Psoas muscle (tissue), 8 donors: ENCODE results near the gene AHCYL1. TPM values are rescaled to one million over a fixed set of nuclear protein-coding genes. Genes with fewer than 3 reads are reported as not detected.
A peak's percentile ranks its signal among the peaks of the same experiment; 100 is the strongest.

Source experiments
- ATAC-seq, 4 donors: fragments of 200-7000 bp; cut with Tn5 transposase; one replicate each; pipeline ENCODE4 v1.9.1; 2020; ENCODE audit warnings: moderate library complexity in 3 of 4, mild to moderate bottlenecking in 2 of 4
- DNase-seq, 2 donors: peaks; one replicate each; pipeline ENCODE4 v3.0.0-alpha.2; 2020
- H3K27ac ChIP-seq: fragments of 200-600 bp; one replicate; pipeline ENCODE4 v1.8.0; 2022
- H3K27me3 ChIP-seq, 3 donors: fragments of 200-600 bp in 1 of 3; one replicate each; pipeline versions ENCODE4 v1.6.1 to v1.8.0; 2013 to 2022; ENCODE audit warnings: low read length in 2 of 3, mild to moderate bottlenecking in 2 of 3, moderate library complexity in 1 of 3; ENCODE audit not compliant: insufficient read depth in 3 of 3
- H3K36me3 ChIP-seq, 2 donors: fragments of 200-600 bp in 1 of 2; one replicate each; pipeline versions ENCODE4 v1.6.1 to v1.8.0; 2013 to 2022; ENCODE audit warnings: low read depth in 1 of 2, mild to moderate bottlenecking in 1 of 2, moderate library complexity in 1 of 2; ENCODE audit not compliant: insufficient read depth in 1 of 2
- H3K4me1 ChIP-seq: fragments of 200-600 bp; one replicate; pipeline ENCODE4 v1.8.0; 2022
- H3K4me3 ChIP-seq: fragments of 200-600 bp; one replicate; pipeline ENCODE4 v1.8.0; 2022; ENCODE audit warnings: mild to moderate bottlenecking
- H3K9me3 ChIP-seq: fragments of 200-600 bp; one replicate; pipeline ENCODE4 v1.8.0; 2022
- CTCF ChIP-seq: fragments of 200-600 bp; IDR thresholded peaks from one replicate; pipeline ENCODE4 v1.8.0; 2022; ENCODE audit warnings: antibody characterized with exemption
- WGBS, 3 donors: extraction: QIAGEN DNeasy Blood & Tissue Kit; methylation state at CpG; one replicate each; pipeline versions ENCODE4 v1.1.6 to v1.1.7; 2013; 5-methylcytosine and 5-hydroxymethylcytosine counted together
- intact Hi-C, 2 donors: fragments of 100-400 bp; cut with DNase I; formaldehyde crosslinking; loops; one replicate each; pipeline versions ENCODE4 v1.11.0 to v1.14.2; 2022
- long read RNA-seq, 2 donors: library from polyadenylated mRNA; unstranded; transcript quantifications; one replicate each; pipeline ENCODE4 v2.0.0, GENCODE V29; 2021
- polyA plus RNA-seq, 3 donors: library from polyadenylated mRNA; stranded (reverse); fragments of 200-250 nt; gene quantifications; one replicate each; pipeline ENCODE4 v1.2.3, GENCODE V29; 2013
- total RNA-seq, 4 donors: library from RNA; stranded (reverse); fragmentation: NEBNext Ultra II Directional in 2 of 4; extraction: Animal tissue kit (Norgen Biotek cat#: 25700) in 2 of 4; gene quantifications; one replicate each; pipeline versions ENCODE4 v1.2.1 to v1.2.4, GENCODE V29; 2021 to 2023
- donor health status: healthy with polysubstance abuse.
- donor health status: DM: no; HTN: no; CAD: no; lungs with moderate emphysema.
- donor health status: Bipolar disorder and iron deficiency.
- donor health status: healthy.
- donor health status: DM: yes; HTN: yes; CAD: no.
- donor health status: DM: no; HTN: no; CAD: no.
- donor health status: DM: no; HTN: no; CAD: no.
- donor health status: DM: yes; HTN: yes; CAD: no.

AHCYL1 gene
- 100 to 1,000 TPM in 1 of 4 donors, 10 to 100 TPM in 3; 60.2 to 128 (median 88.9) TPM for total RNA-seq
- 10 to 100 TPM; 42.5 to 47.2 (median 46.2) TPM for polyA plus RNA-seq
- long read RNA-seq, donor 1, full-length matches to known transcripts = 149 of 177 reads
- long read RNA-seq, donor 1, partial matches to known transcripts = 8 of 177 reads
- long read RNA-seq, donor 1, other reads (novel, unspliced or antisense) = 20 of 177 reads
- long read RNA-seq, donor 2, full-length matches to known transcripts = 177 of 228 reads
- long read RNA-seq, donor 2, partial matches to known transcripts = 11 of 228 reads
- long read RNA-seq, donor 2, other reads (novel, unspliced or antisense) = 40 of 228 reads

DNA sequence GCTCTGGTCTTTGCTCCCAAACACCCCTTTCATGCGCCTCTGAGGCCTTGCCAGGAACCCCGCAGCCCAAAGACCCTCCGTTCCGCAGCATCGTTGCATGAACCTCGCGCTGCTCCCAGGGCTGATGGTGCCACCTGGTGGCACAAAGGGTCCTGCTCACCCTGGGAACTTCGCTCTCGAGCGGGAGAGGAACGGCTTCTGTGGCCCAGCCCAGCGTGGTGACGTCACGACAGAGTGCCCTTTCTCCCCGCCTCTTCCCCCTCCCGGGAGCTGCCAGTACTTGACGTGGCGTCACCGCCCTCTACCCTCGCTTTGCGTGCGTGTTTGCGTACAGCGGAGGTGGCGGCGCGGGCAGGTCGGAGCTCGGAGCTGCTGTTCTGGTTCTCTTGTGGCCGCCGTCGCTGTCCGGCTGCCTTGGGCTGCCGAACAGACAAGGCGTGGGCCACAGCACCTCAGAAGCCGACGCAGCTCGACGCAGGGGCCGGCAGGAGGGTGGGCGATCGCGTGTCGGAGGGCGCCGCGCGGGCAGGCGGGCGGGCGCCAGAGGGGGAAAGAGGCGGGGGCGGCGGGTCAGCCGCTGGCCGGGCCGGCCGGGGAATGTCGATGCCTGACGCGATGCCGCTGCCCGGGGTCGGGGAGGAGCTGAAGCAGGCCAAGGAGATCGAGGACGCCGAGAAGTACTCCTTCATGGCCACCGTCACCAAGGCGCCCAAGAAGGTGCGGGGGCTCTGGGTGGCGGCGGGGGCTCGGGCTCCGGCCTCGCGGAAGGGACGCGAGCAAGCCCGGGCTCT lies at the start of gene AHCYL1:
AHCYL1 (plus strand) TSS at position 310 of the 791 bp plus-strand sequence; CDS start at position 598, 288 bp downstream.
- Histone ChIP-seq H3K36me3 (peaks cover 3 to 14% of the 10 kb centered on the region in 2 donors), H3K27ac (peak within 1 kb of the TSS; percentile 98), H3K4me3 (peak within 1 kb of the TSS; percentile 94), H3K4me1 (peaks cover 51% of the 10 kb centered on the region), H3K27me3 (no peaks in the 10 kb centered on the region), H3K9me3 (no peaks in the 10 kb centered on the region)
- intact Hi-C loops = loop anchor here (1.0 to 5.0 kb wide), 6 partner anchors 52 to 437 kb away; partner anchors contain the start of genes GNAI3 (in 2 of the 2) and CSF1 (in 1 of the 2)
- 0 to 1% (median 1%) methylated on average over 57 to 79 of the region's 79 CpGs for WGBS, 3 donors
- peak; percentile 99 to 100 for DNase-seq
- TF ChIP-seq CTCF = peak; percentile 99
- peak; percentile 94 to 97 (median 96) for ATAC-seq

DNA sequence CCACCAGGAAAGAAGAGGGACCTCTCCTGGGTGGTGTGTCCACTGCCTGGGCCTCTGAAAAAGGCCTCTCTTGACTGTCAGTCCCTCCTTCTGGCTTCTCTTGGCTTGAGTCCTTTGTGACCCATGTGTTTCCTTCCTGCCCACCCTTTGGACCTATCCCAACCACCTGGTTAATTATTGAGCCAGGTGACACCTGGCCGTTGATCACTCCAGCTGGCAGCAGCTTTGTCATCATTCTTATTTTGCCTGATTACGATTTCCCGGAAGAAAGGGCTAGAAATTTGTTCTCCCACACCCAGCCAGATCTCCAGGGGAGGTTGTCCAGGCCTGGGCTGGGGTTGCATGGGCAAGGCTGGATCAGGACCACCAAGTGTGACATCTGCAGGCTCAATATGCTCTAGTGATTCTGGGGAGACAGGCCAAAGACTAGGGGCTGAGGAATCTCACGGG lies 49.1 kb upstream of the AHCYL1 start:
- peaks cover 7% of the 10 kb centered on the region for H3K4me1 ChIP-seq
- H3K27ac ChIP-seq = no peak overlapping the region
- no peak for TF ChIP-seq CTCF
- WGBS, 3 donors = 51 to 61% (median 55%) methylated on average over 4 of the region's 4 CpGs
- no peaks in the 10 kb centered on the region for H3K27me3 ChIP-seq
- intact Hi-C loops = no loop called here
- H3K4me3 ChIP-seq = no peak overlapping the region
- ATAC-seq (no peak), DNase-seq (no peak)
- no peaks in the 10 kb centered on the region for H3K36me3 ChIP-seq
- peaks cover 13% of the 10 kb centered on the region for H3K9me3 ChIP-seq

DNA sequence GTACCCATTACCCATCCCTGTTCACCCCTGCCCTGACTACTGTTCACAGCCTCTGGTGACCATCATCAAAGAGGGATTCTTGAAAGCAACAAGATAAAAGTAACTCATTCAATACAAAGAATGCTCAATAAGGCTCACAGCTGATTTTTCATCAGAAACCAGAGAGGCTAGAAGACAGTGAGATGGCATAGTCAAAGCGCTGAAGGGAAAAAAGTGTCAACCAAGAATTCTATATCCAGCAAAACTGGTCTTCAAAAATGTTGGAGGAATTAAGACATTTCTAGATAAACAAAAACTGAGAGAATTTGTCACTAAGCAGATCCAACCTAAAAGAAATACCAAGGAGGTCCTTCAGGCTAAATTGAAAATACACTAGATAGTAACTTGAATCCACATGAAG lies 46.8 kb upstream of the AHCYL1 start:
- H3K27ac ChIP-seq = no peak overlapping the region
- H3K9me3 ChIP-seq = peaks cover 13% of the 10 kb centered on the region
- no peaks in the 10 kb centered on the region for H3K4me1 ChIP-seq
- intact Hi-C loops = no loop called here
- DNase-seq = no peak
- 93 to 99% (median 97%) methylated on average over 1 of the region's 1 CpG for WGBS, 3 donors
- no peak overlapping the region for H3K4me3 ChIP-seq
- no peak for TF ChIP-seq CTCF
- H3K36me3 ChIP-seq = no peaks in the 10 kb centered on the region
- no peaks in the 10 kb centered on the region for H3K27me3 ChIP-seq
- ATAC-seq = no peak

GRCh38 chr1:109938556-109938955 lies 46.0 kb upstream of the AHCYL1 start:
- no peak overlapping the region for H3K27ac ChIP-seq
- ATAC-seq (no peak), DNase-seq (no peak)
- no peaks in the 10 kb centered on the region for H3K4me1 ChIP-seq
- TF ChIP-seq CTCF = no peak
- intact Hi-C loops = no loop called here
- H3K27me3 ChIP-seq = no peaks in the 10 kb centered on the region
- H3K4me3 ChIP-seq = no peak overlapping the region
- H3K9me3 ChIP-seq = peaks cover 13% of the 10 kb centered on the region
- H3K36me3 ChIP-seq = no peaks in the 10 kb centered on the region
- 96 to 100% (median 98%) methylated on average over 2 of the region's 2 CpGs for WGBS, 3 donors
